Kidney (tissue), 22 donors: Measurements from ENCODE around the gene CCDC27. TPM values are rescaled to one million over a fixed set of nuclear protein-coding genes. Genes with fewer than 3 reads are reported as not detected.
A peak's percentile ranks its signal among the peaks of the same experiment; 100 is the strongest.

ENCODE experiments used
- DNase-seq, 5 donors: peaks; one replicate each; pipeline ENCODE4 v3.0.0-alpha.2; 2013 to 2020
- FAIRE-seq: peaks from 2 replicates; lab custom pipeline; 2012; peaks lifted over from hg19 to GRCh38; lab: Jason Lieb, UNC
- H3K27ac ChIP-seq, 2 donors: one replicate each; pipeline ENCODE4 v1.7.0; 2013; ENCODE audit warnings: low read depth in 2 of 2, low read length in 2 of 2, inconsistent platforms in 1 of 2
- H3K27me3 ChIP-seq: one replicate; pipeline ENCODE4 v1.7.1; 2013; ENCODE audit warnings: low read length, inconsistent platforms; ENCODE audit not compliant: control insufficient read depth, insufficient read depth
- H3K36me3 ChIP-seq, 3 donors: one replicate each; pipeline versions ENCODE4 v1.7.0 to v1.7.1; 2013; ENCODE audit warnings: low read length in 3 of 3, control low read depth in 1 of 3, inconsistent platforms in 1 of 3; ENCODE audit not compliant: insufficient read depth in 3 of 3, control insufficient read depth in 2 of 3
- H3K4me1 ChIP-seq, 3 donors: one replicate each; pipeline versions ENCODE4 v1.7.0 to v1.7.1; 2013; ENCODE audit warnings: low read length in 3 of 3, inconsistent platforms in 1 of 3, low read depth in 1 of 3; ENCODE audit not compliant: control insufficient read depth in 2 of 3, insufficient read depth in 2 of 3
- H3K4me3 ChIP-seq, 3 donors: one replicate each; pipeline versions ENCODE4 v1.7.0 to v1.8.1; 2013; ENCODE audit warnings: low read length in 3 of 3, control low read depth in 1 of 3, inconsistent platforms in 1 of 3
- H3K9ac ChIP-seq, 3 donors: one replicate each; pipeline versions ENCODE4 v1.7.0 to v1.7.1; 2013; ENCODE audit warnings: low read length in 3 of 3, control low read depth in 1 of 3, inconsistent platforms in 1 of 3
- H3K9me3 ChIP-seq, 3 donors: one replicate each; pipeline versions ENCODE4 v1.7.0 to v1.7.1; 2013; ENCODE audit warnings: low read length in 3 of 3, control low read depth in 1 of 3, inconsistent platforms in 1 of 3; ENCODE audit not compliant: control insufficient read depth in 2 of 3, insufficient read depth in 1 of 3
- intact Hi-C: fragments of 100-400 bp; cut with DNase I; formaldehyde crosslinking; loops from one replicate; pipeline ENCODE4 v1.11.1; 2022
- long read RNA-seq, 10 donors: library from polyadenylated mRNA in 1 of 10; unstranded in 1 of 10; transcript quantifications; one replicate each; pipeline ENCODE4 v2.0.0 and lab custom pipeline, GENCODE V29; 2021 to 2026
- polyA plus RNA-seq: library from polyadenylated mRNA; stranded (reverse); fragments of 350-450 nt; fragmentation: Illumina TruSeq; extraction: RNeasy Lipid Tissue Mini Kit (QIAGEN cat#74804); gene quantifications from one replicate; pipeline ENCODE4 v1.2.3, GENCODE V29; 2014; ENCODE audit warnings: low read depth, low replicate concordance; ENCODE audit not compliant: insufficient read depth
- total RNA-seq: library from RNA; stranded (reverse); fragmentation: NEBNext Ultra II Directional; extraction: Animal tissue kit (Norgen Biotek cat#: 25700); gene quantifications from one replicate; pipeline ENCODE4 v1.2.1, GENCODE V29; 2021
- TF ChIP-seq, protein P1 (sequence below): IDR thresholded peaks from 3 replicates; pipeline ENCODE4 v1.5.1; 2012; ENCODE audit warnings: mild to moderate bottlenecking, moderate library complexity, borderline replicate concordance; ENCODE audit not compliant: insufficient read depth; ENCODE audit errors: extremely low read depth
- donor health status: control.
- donor health status: control.
- donor health status: control.
- donor health status: control.
- donor health status: control.
- donor health status: DM: yes; HTN: yes; CAD: no.
- donor health status: Normal renal cell carcinoma (clear cell type).

Gene CCDC27
- total RNA-seq, result not detected
- polyA plus RNA-seq, result not detected
- long read RNA-seq, donor 1, result 0 reads
- long read RNA-seq, donor 2, result 0 reads
- long read RNA-seq, donor 3, result 0 reads
- long read RNA-seq, donor 4, partial matches to known transcripts, result 5 of 21 reads
- long read RNA-seq, donor 4, other reads (novel, unspliced or antisense), result 16 of 21 reads
- long read RNA-seq, donor 5, result 0 reads
- long read RNA-seq, donor 6, result 0 reads
- long read RNA-seq, donor 7, result 0 reads
- long read RNA-seq, donor 8, result 0 reads
- long read RNA-seq, donor 9, result 0 reads
- long read RNA-seq, donor 10, result 0 reads

DNA sequence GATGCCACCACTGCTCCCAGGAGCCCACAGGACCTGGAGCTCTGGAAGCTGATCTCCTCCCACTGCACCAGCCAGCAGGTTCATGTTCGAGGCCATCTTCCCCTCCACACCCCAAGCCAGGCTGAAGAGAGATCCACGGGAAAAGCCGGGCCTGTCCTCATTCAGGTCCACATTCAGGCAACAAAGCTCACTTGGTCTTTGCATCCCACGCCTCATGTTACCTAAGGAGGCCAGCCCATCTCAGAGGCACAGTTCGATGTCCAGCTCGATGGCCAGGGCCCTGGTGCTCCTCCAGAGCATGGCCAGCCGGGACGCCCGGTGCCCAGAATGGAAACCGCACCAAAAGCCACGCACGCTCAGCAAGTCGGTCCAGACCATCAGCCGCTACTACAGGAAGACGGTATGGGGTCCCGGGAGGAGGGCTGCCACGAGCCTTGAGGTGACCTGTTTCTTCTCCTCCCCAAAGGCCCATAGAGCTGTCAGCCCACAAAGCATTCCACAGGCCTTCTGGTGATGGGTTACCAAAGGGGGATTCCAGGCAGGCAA lies at the start of gene CCDC27:
CCDC27 (plus strand) TSS at position 51 of the 546 bp plus-strand sequence; CDS start at position 83, 32 bp downstream.
- intact Hi-C loops, result no loop called here
- Histone ChIP-seq H3K9me3 (no peaks in the 10 kb centered on the region), H3K9ac (no peak within 1 kb of the TSS), H3K36me3 (no peaks in the 10 kb centered on the region), H3K4me1 (peaks cover 0 to 3% (median 0%) of the 10 kb centered on the region in 3 donors), H3K27me3 (no peaks in the 10 kb centered on the region), H3K4me3 (no peak within 1 kb of the TSS), H3K27ac (no peak within 1 kb of the TSS)
- TF ChIP-seq, protein P1, sequence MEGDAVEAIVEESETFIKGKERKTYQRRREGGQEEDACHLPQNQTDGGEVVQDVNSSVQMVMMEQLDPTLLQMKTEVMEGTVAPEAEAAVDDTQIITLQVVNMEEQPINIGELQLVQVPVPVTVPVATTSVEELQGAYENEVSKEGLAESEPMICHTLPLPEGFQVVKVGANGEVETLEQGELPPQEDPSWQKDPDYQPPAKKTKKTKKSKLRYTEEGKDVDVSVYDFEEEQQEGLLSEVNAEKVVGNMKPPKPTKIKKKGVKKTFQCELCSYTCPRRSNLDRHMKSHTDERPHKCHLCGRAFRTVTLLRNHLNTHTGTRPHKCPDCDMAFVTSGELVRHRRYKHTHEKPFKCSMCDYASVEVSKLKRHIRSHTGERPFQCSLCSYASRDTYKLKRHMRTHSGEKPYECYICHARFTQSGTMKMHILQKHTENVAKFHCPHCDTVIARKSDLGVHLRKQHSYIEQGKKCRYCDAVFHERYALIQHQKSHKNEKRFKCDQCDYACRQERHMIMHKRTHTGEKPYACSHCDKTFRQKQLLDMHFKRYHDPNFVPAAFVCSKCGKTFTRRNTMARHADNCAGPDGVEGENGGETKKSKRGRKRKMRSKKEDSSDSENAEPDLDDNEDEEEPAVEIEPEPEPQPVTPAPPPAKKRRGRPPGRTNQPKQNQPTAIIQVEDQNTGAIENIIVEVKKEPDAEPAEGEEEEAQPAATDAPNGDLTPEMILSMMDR, result no peak
- DNase-seq (peak in 1 of 5 donors; percentile 62), FAIRE-seq (no peak)

DNA sequence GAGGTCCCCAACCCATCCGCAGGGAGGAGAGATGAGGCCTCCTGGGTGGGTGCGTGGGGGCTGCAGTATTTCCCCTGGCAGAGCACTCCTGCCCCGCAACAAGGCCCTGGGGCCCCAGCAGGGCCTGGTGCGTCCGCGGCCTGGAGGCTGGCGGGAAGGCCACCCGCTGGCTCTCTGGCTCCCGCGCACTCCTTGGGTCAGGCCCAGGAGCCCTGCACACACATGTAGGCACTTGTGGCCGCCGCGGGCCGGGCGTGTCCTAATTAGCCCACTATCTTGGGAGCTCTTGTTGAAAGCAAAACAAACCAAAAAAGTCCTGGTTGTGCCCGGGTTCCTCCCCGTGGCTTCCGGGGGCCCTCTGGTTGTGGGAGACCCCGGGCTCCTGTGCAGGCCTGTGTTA lies 49.7 kb upstream of the CCDC27 start:
- no peak overlapping the region for H3K4me3 ChIP-seq
- DNase-seq (no peak), FAIRE-seq (no peak)
- TF ChIP-seq, protein P1, result no peak
- intact Hi-C loops, result no loop called here
- H3K27me3 ChIP-seq, result no peaks in the 10 kb centered on the region
- no peaks in the 10 kb centered on the region for H3K36me3 ChIP-seq
- no peaks in the 10 kb centered on the region for H3K9me3 ChIP-seq
- no peaks in the 10 kb centered on the region for H3K4me1 ChIP-seq
- H3K9ac ChIP-seq, result no peak overlapping the region
- no peak overlapping the region for H3K27ac ChIP-seq

DNA sequence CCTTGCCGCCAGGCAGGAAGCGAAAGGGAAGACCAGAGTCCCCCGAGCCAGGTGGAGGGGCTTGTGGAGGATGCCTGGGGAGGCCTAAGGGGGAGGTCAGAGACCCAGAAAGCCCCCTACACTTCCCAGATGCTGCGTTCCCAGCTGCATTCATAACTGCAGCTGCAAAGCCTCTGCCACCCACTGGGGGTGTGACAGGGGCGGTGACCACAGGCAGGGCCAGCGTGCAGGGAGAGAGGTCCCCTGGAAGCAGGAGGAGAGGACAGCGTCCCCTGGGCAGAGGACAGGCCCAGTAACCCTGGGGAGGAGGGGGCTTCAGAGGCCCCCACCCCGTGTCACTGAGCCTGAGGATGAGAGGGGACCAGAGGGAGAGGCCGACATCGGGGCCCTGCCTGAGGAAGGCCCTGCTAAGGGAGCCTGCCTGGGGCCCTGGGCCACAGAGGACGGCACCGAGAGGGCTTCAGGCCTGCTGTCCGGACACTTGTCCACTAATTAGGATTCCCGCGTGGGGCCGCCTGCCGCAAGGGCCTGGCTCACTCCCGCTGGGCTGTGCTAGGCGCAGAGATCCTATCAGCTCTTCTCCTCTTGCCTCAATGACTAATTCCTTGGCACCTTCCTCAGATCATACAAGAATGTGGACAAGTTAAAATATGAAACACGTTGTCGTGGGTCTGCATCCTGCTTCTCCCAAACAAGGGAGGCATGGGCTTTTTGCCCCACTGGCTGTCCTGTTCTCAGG lies 49.1 kb upstream of the CCDC27 start:
- TF ChIP-seq, protein P1, result no peak
- Histone ChIP-seq H3K9ac (no peak overlapping the region), H3K4me3 (no peak overlapping the region), H3K36me3 (no peaks in the 10 kb centered on the region), H3K27ac (no peak overlapping the region), H3K27me3 (no peaks in the 10 kb centered on the region), H3K4me1 (no peaks in the 10 kb centered on the region), H3K9me3 (no peaks in the 10 kb centered on the region)
- DNase-seq (no peak), FAIRE-seq (no peak)
- intact Hi-C loops, result no loop called here
